Activated naive CD8-positive, alpha-beta T cell treated with anti-CD3 and anti-CD28 coated beads, Interleukin-2, amount 10 ng/mL, durations not matched to agents 7 days and 5 days (primary cell): Measurements from ENCODE around the gene ZNF774. TPM values are rescaled to one million over a fixed set of nuclear protein-coding genes. Genes with fewer than 3 reads are reported as not detected.
"Not testable (repeated sequence)": the region's sequence is repeated elsewhere in the genome, so short reads cannot be mapped to it uniquely, and the experiment has no call there.

Source experiments
- ATAC-seq: fragments of 150-1000 bp; cut with Tn5 transposase; one replicate; pipeline ENCODE4 v1.10.0; 2021; ENCODE audit warnings: low read depth, moderate library complexity
- POLR2A ChIA-PET: fragments of 350-600 bp; sonication (Branson Sonifier 250); formaldehyde crosslinking; loops from one replicate; lab custom pipeline; 2021; ENCODE audit warnings: antibody characterized with exemption; lab: Charles Lee
- DNase-seq: peaks from one replicate; pipeline ENCODE4 v3.0.0; 2021
- H3K27ac Mint-ChIP-seq: one replicate; pipeline ENCODE4 v1.8.0; 2022; ENCODE audit warnings: mild to moderate bottlenecking, mixed read lengths
- H3K27me3 Mint-ChIP-seq: one replicate; pipeline ENCODE4 v1.8.0; 2022; ENCODE audit warnings: mild to moderate bottlenecking, moderate library complexity, mixed read lengths
- H3K36me3 Mint-ChIP-seq: one replicate; pipeline ENCODE4 v1.8.0; 2021; ENCODE audit warnings: mild to moderate bottlenecking, mixed read lengths
- H3K4me1 Mint-ChIP-seq: one replicate; pipeline ENCODE4 v1.8.0; 2021; ENCODE audit warnings: mixed read lengths
- H3K4me3 Mint-ChIP-seq: one replicate; pipeline ENCODE4 v1.8.0; 2022; ENCODE audit warnings: mild to moderate bottlenecking, moderate library complexity, mixed read lengths
- H3K9me3 Mint-ChIP-seq: one replicate; pipeline ENCODE4 v1.8.0; 2021; ENCODE audit warnings: mixed read lengths
- total RNA-seq, 2 experiments: library from RNA; stranded (reverse); gene quantifications; one replicate each; pipeline ENCODE4 v1.2.3, GENCODE V29; 2021

The ZNF774 gene
- 1 to 10 TPM; 1.6 to 2.4 TPM for total RNA-seq

DNA sequence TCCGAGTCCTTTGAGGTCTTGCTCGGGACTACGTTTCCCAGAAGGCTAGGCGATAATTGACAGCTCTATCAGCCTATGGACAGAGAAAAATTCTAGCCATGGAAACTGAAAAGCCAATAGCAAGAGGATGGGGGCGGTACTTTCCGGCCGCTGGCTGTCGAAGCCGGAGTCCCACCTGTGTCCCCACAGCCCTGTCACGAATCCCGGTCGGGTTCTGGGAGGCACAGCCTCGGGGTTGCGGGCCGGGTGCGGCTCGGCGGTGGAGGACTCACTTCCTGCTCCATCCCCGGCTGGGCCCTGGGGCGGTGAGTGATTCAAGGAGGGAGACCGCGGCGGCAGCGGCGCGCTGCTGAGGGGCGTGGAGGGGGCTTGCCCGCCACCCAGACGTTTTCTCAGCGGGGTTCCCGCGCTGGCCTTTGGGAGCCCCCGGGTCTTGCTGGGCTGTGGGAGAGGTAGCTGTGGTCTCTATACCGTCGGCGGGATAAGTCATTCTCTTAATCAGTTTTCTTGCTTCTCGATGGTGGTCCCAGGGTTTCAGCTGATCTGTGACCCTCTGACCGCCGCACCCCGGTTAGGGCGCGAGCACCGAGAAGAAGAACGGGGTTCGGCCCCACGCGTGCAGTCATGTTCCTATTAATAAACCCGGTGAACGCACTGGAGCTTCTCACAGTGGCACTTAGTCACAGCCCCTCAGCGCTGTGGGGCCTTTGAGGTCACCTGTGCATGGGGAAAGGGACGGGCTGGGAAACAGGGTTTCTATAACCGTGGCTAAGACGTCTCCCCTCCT, at the start of gene ZNF774:
ZNF774 (plus strand) TSS at position 178 of the 787 bp plus-strand sequence. CDS start 2,377 bp downstream, outside the sequence.
- Mint-ChIP-seq H3K9me3 (no peaks in the 10 kb centered on the region), H3K27ac (peak within 1 kb of the TSS; percentile 78), H3K4me3 (peak within 1 kb of the TSS; percentile 88), H3K4me1 (peaks cover 14% of the 10 kb centered on the region), H3K36me3 (peaks cover 1% of the 10 kb centered on the region), H3K27me3 (no peaks in the 10 kb centered on the region)
- peak; percentile 99 for ATAC-seq
- POLR2A ChIA-PET, result interaction anchor here (0.5 to 1.9 kb wide), 2 partner anchors 36 to 641 kb away, joined by 3 to 11 read pairs; partner anchors contain the start of gene IQGAP1
- DNase-seq, result peak; percentile 89

DNA sequence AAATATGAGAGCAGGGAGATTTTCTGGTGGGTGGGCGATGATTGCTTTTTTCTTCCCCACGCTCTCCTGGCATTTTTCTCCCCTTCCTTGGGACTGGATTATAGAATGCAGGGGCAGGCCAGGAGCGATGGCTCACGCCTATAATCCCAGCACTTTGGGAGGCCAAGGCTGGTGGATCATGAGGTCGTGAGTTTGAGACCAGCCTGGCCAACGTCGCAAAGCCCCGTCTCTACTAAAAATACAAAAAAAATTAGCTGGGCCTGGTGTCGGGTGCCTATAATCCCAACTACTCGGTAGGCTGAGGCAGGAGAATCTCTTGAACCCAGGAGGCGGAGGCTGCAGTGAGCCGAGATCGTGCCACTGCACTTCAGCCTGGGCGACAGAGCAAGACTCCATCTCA, 46.7 kb upstream of the ZNF774 start:
- H3K4me3 Mint-ChIP-seq, H3K9me3 Mint-ChIP-seq, H3K27ac Mint-ChIP-seq, DNase-seq, H3K27me3 Mint-ChIP-seq, H3K36me3 Mint-ChIP-seq, ATAC-seq, POLR2A ChIA-PET: not testable (repeated sequence)
- peaks cover 31% of the 10 kb centered on the region for H3K4me1 Mint-ChIP-seq

DNA sequence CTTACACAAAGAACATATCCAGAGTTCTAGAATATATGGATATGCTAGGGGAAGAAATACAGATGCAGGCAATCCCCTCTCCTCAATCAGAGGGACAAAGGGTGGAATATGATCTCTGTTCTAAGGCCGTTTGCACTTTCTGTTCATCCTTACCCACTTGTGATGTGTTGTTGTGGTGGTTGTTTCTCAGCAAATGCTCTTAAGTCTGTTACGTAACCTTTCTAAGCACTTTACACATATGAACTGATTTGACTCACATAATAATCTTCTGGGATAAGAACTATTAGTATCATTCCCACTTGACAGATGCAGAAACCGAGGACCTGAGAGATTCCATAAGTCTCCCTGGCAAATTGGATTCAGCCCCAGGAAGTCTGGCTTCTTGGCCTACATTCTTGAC, 46.2 kb upstream of the ZNF774 start:
- POLR2A ChIA-PET, result interaction anchor here (0.6 to 1.0 kb wide), 3 partner anchors 14 to 205 kb away, joined by 3 to 4 read pairs (median 3); no protein-coding TSS in a partner anchor
- peak overlapping the region; percentile 37 for H3K4me3 Mint-ChIP-seq

DNA sequence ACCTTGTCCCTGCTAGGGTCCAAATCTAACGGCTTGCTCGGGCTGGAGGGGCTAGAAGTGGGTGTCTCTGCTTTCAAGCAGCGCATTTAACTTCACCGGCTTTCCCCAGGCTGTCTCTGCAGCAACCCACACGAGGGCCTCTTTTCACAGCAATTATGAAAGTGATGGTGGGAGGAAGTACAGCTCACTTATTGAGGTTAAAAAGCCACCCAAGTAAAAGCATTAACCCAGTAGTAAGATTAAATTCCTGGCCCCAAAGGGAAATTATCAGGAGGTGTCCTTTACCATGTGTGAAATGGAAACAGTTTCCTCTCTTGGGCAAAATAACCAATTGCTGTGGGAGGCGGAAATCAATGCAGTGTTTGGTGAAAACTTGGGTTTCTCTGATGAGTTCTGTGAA, 45.5 kb upstream of the ZNF774 start:
- H3K27me3 Mint-ChIP-seq, result peaks cover 10% of the 10 kb centered on the region
- peak overlapping the region; percentile 71 for H3K27ac Mint-ChIP-seq
- peak overlapping the region; percentile 37 for H3K4me3 Mint-ChIP-seq
- peak; percentile 90 for ATAC-seq
- peaks cover 25% of the 10 kb centered on the region for H3K4me1 Mint-ChIP-seq
- POLR2A ChIA-PET, result interaction anchor here (0.6 to 1.0 kb wide), 3 partner anchors 13 to 205 kb away, joined by 3 to 4 read pairs (median 3); no protein-coding TSS in a partner anchor
- H3K36me3 Mint-ChIP-seq, result no peaks in the 10 kb centered on the region
- no peak for DNase-seq
- H3K9me3 Mint-ChIP-seq, result no peaks in the 10 kb centered on the region

More for the DNA sequence above, 46.2 kb upstream of the ZNF774 start:
- Mint-ChIP-seq H3K27ac (peak overlapping the region; percentile 71), H3K9me3 (no peaks in the 10 kb centered on the region), H3K36me3 (no peaks in the 10 kb centered on the region), H3K27me3 (peaks cover 4% of the 10 kb centered on the region), H3K4me1 (peaks cover 29% of the 10 kb centered on the region)
- DNase-seq (no peak), ATAC-seq (no peak)

DNA sequence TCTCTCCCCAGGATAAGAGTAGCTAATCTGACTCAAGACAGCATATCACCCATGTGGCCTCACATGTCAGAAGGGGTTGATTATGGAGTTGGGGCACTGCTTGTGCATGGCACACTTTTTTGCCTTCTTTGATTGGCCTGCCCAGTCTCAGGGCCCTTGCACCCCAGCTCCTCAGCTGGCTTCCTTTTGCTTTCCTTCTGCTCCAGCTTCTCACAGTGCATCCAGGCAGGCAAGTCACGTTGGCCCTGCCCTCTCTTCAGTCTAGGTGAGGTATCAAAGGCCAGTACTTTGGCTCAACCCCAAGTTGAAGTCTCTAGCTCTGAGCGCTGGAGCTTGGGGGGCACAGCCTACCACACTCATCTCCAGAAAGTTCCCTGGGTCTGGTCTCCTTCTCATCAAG, 44.4 kb upstream of the ZNF774 start:
- Mint-ChIP-seq H3K27ac (no peak overlapping the region), H3K27me3 (peaks cover 16% of the 10 kb centered on the region), H3K36me3 (no peaks in the 10 kb centered on the region), H3K9me3 (no peaks in the 10 kb centered on the region), H3K4me1 (peaks cover 19% of the 10 kb centered on the region), H3K4me3 (no peak overlapping the region)
- no peak for DNase-seq
- ATAC-seq, result no peak
- POLR2A ChIA-PET, result interaction anchor here (0.6 kb wide), 1 partner anchor 293 kb away, joined by 3 read pairs; no protein-coding TSS in a partner anchor

DNA sequence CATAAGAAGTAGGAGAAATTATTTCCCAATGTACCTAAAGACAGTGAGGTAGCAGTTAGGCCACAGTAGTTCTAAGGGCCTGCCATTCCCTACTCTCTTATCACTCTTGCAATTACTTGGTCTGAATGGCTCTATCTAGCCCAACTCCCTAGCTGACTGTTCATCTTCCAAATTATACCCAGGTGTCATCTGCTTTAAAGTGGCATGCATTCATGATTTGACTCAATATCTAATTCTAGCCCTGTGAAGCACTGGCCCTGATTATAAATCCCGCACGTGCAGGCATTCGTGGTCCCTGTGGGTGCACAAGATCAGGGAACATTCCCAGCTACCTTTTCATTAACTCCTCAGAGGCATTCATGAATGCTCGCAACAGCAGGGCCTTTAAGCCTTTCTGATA, 43.1 kb upstream of the ZNF774 start:
- DNase-seq (no peak), ATAC-seq (no peak)
- Mint-ChIP-seq H3K36me3 (no peaks in the 10 kb centered on the region), H3K4me1 (peaks cover 19% of the 10 kb centered on the region), H3K27me3 (peaks cover 23% of the 10 kb centered on the region), H3K27ac (no peak overlapping the region), H3K9me3 (no peaks in the 10 kb centered on the region), H3K4me3 (no peak overlapping the region)
- POLR2A ChIA-PET, result no interaction called here

DNA sequence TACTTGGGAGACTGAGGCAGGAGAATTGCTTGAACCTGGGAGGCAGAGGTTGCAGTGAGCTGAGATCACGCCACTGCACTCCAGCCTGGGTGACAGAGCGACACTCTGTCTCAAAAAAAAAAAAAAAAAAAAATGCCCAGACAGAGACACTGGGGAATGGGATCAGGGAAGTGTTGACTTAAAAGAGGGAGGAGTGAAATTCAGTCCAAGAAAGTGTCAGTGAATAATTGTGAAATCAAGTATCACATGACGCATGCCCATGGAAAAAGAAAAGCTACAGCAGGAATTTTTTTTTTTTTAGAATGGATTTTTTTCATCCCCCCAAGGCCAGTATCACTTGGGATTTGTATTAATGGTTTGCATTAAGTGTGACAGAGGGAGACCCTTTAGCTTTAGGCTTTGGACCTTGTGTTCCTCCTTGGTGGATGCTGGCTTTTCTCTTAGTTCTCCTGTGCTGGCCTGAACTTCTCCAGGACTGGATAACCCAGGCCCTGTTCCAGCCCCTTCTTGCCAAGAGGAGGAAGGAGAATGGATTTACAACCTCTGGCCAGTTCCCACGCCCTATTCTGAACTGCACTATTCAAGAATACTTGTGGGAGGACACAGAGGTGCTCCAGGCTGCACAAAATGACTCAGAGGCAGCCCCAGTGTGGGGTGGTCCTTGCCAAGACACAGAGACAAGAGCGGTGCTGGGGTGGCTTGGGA, 36.7 kb upstream of the ZNF774 start:
- Mint-ChIP-seq H3K9me3 (no peaks in the 10 kb centered on the region), H3K4me3 (no peak overlapping the region), H3K4me1 (peaks cover 6% of the 10 kb centered on the region), H3K36me3 (no peaks in the 10 kb centered on the region), H3K27ac (no peak overlapping the region), H3K27me3 (peaks cover 28% of the 10 kb centered on the region)
- ATAC-seq (no peak), DNase-seq (no peak)
- POLR2A ChIA-PET, result interaction anchor here (0.7 kb wide), 1 partner anchor 344 kb away, joined by 4 read pairs; no protein-coding TSS in a partner anchor

DNA sequence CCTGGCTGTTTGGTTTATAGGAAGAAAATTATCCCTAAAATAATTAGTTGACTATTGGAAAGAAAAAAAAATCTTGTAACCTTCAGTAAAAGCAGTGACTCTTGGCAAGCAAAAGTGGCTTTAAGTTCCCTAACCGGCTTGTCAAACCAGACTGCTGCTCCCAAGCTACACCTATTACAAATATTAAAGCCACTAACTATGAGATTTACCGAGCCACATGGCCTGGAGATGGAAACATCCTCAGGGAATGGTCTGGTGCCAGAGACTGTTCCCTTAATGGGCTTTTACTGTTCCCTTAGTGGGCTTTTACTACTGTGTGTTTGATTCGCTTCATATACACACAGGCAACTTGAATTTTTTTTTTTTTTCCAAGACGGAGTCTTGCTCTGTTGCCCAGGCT, 35.9 kb upstream of the ZNF774 start:
- peaks cover 8% of the 10 kb centered on the region for H3K4me1 Mint-ChIP-seq
- H3K27ac Mint-ChIP-seq, result no peak overlapping the region
- H3K36me3 Mint-ChIP-seq, result no peaks in the 10 kb centered on the region
- no peak overlapping the region for H3K4me3 Mint-ChIP-seq
- DNase-seq, result no peak
- POLR2A ChIA-PET, result no interaction called here
- H3K27me3 Mint-ChIP-seq, result peaks cover 22% of the 10 kb centered on the region
- no peak for ATAC-seq
- no peaks in the 10 kb centered on the region for H3K9me3 Mint-ChIP-seq

DNA sequence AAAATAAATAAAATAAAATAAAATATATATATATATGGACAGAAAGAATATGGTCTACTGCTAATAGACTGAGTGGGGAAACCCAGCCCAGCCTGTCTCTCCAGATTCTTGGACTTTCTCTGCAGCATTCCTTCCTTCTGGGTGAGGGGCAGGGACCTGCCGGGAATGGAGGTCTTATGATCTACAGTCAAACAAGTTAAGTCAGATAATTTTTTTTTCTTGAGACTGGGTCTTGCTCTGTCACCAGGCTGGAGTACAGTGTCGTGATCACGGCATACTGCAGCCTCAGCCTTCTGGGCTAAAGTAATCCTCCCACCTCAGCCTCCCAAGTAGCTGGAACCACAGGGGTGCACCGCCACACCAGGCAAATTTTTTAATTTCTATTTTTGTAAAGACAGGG, 33.5 kb upstream of the ZNF774 start:
- Mint-ChIP-seq H3K9me3 (no peaks in the 10 kb centered on the region), H3K27me3 (peaks cover 7% of the 10 kb centered on the region), H3K27ac (no peak overlapping the region), H3K36me3 (no peaks in the 10 kb centered on the region), H3K4me3 (no peak overlapping the region), H3K4me1 (peaks cover 8% of the 10 kb centered on the region)
- no peak for DNase-seq
- no peak for ATAC-seq
- POLR2A ChIA-PET, result interaction anchor here (0.9 kb wide), 1 partner anchor 614 kb away, joined by 3 read pairs; the partner anchor contains the start of gene HDDC3

DNA sequence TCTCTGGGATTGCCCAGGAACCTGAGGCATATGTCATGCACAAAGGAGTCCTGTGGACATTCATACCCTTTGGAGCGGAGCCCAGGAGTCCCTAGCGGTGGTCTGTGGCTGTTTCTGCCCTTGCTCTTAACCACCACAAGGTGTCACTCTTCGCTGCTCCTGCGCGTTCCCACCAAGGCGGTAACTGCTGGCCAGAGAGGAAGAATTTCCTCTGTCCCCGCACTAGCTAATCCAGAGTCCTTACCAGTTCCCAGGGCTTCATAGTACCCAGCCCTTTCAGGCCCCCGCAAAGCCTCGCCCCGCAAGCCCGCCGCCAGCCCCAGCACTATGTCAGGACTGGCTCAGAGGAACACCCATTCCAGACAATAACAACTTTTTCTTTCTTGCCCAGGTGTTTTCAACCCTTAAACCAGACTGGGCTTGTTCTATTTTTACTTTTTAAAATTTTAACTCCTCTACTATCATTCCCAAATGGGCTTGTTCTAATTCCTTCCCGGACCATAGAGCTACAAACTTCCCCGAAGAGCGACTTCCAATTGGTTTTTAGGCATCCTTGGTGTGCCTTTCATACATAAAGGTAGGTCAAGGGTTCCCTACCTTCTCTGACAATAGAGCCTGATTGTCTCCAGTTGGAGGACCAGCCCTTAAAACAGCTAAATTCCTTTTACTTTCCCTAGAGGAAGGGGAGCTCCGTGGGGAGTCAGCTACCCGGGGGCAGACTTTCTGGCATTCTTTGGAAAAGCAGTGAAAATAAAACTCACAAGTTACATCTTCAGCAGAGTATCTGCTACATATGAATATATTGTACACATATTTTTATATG, 31.8 kb upstream of the ZNF774 start:
- Mint-ChIP-seq H3K36me3 (no peaks in the 10 kb centered on the region), H3K27ac (peak overlapping the region; percentile 57), H3K4me3 (peak overlapping the region; percentile 58), H3K4me1 (peaks cover 8% of the 10 kb centered on the region), H3K9me3 (no peaks in the 10 kb centered on the region), H3K27me3 (no peaks in the 10 kb centered on the region)
- ATAC-seq (peak; percentile 95), DNase-seq (peak; percentile 64)
- POLR2A ChIA-PET, result interaction anchor here (0.8 to 1.0 kb wide), 3 partner anchors 14 to 162 kb away, joined by 3 to 4 read pairs (median 3); no protein-coding TSS in a partner anchor

DNA sequence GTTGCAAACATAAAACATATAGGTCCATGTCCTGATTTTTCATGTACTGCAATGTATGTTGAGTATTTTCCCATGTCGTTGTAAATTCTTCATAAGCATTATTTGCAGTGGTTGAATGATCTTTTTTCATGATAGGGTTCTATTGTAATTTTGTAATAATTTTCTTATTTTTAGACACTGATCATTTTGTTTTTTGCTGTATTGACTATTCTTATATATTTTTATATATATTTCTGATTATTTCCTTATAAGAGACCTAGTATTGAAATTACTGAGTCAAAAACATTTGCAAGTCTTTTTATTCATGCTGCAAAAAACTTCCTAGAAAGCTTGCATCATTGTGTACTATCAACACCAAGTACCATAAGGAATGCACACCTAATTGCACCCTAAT, 31.2 kb upstream of the ZNF774 start:
- no peak for DNase-seq
- H3K36me3 Mint-ChIP-seq, result no peaks in the 10 kb centered on the region

DNA sequence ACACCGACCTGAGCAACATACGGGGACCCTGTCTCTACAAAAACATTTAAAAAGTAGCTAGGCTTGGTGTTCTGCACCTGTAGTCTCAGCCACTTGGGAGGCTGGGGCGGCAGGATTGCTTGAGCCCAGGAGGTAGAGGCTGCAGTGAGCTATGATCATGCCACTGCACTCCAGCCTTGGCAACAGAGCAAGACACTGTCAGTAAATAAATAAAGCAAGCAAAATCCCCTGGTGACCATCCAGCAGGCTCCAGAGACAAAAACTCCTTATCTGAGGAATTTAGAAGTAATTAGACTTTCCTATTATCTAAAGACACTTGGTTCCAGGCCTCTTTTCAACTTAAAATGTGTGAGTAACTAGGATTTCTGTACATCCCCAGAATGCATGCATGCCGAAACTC, 29.5 kb upstream of the ZNF774 start:
- no peaks in the 10 kb centered on the region for H3K9me3 Mint-ChIP-seq
- H3K27ac Mint-ChIP-seq, result no peak overlapping the region
- H3K4me1 Mint-ChIP-seq, result peaks cover 8% of the 10 kb centered on the region
- DNase-seq, result no peak
- no peaks in the 10 kb centered on the region for H3K27me3 Mint-ChIP-seq
- no peaks in the 10 kb centered on the region for H3K36me3 Mint-ChIP-seq
- POLR2A ChIA-PET, result interaction anchor here (0.6 kb wide), 1 partner anchor 325 kb away, joined by 3 read pairs; no protein-coding TSS in a partner anchor
- H3K4me3 Mint-ChIP-seq, result no peak overlapping the region
- no peak for ATAC-seq

More for the DNA sequence above, 31.2 kb upstream of the ZNF774 start:
- ATAC-seq, result no peak
- Mint-ChIP-seq H3K4me3 (no peak overlapping the region), H3K4me1 (peaks cover 8% of the 10 kb centered on the region), H3K27ac (no peak overlapping the region), H3K27me3 (no peaks in the 10 kb centered on the region), H3K9me3 (no peaks in the 10 kb centered on the region)
- POLR2A ChIA-PET, result no interaction called here
